KOPT-K1 (cell line): ENCODE data around the gene OVCH1.
"Not testable (repeated sequence)": the region's sequence is repeated elsewhere in the genome, so short reads cannot be mapped to it uniquely, and the experiment has no call there.

ENCODE experiments used
- H3K27ac ChIP-seq: fragments of 200-600 bp; sonication (generic); 2 replicates; pipeline ENCODE4 v1.5.1; 2016; ENCODE audit warnings: antibody characterized with exemption, mild to moderate bottlenecking, low read depth, low read length; ENCODE audit not compliant: poor library complexity, severe bottlenecking
- H3K36me3 ChIP-seq: fragments of 200-600 bp; sonication (generic); 2 replicates; pipeline ENCODE4 v1.5.1; 2017; ENCODE audit warnings: antibody characterized with exemption, mild to moderate bottlenecking, low read length, moderate library complexity; ENCODE audit not compliant: insufficient read depth
- H3K9me3 ChIP-seq: fragments of 200-600 bp; sonication (generic); 2 replicates; pipeline ENCODE4 v1.5.1; 2017; ENCODE audit warnings: antibody characterized with exemption, low read length, mild to moderate bottlenecking; ENCODE audit not compliant: insufficient read depth, poor library complexity, severe bottlenecking

OVCH1 gene

DNA sequence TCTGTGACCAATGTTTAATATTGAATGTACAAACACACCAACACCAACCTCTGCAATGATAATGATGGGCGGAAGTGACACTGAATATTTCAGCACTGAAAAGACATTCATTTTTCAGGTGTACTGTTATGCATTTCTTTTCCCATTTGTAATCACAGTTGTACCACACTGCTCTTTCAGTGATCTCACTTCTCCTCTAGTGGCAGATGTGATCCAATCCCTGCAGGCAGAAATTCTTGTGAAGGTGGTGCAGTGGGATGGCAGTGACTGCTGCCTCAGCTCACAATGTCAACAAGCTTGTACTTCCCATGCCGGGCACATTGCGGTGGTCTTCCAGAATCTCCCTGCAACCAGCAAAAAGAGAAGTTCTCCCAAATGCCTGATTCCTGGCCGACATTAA, 93.5 kb downstream of the OVCH1 start:
- Histone ChIP-seq H3K36me3 (no peaks in the 10 kb centered on the region), H3K9me3 (no peaks in the 10 kb centered on the region), H3K27ac (no peak overlapping the region)

DNA sequence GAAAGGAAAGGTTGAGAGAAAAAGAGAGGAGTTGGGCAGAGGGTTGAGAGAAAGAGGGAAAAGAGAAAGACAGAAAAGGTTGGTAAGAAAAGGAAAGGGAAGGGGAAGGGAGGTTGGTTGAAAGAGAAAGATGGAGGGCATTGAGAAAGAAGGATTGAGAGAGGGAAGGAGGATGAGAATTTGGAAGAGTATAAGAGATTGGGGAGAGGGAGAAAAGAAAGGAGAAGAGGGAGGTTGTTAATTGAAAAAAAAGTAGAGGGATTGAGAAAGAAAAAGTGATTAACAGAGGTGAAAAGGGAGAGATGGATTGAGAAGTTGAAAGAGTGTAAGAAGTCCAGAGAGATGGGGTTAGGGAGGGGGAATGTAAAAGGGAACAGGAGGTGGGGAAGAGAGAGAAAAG, 95.0 kb downstream of the OVCH1 start:
- H3K36me3 ChIP-seq, result no peaks in the 10 kb centered on the region

DNA sequence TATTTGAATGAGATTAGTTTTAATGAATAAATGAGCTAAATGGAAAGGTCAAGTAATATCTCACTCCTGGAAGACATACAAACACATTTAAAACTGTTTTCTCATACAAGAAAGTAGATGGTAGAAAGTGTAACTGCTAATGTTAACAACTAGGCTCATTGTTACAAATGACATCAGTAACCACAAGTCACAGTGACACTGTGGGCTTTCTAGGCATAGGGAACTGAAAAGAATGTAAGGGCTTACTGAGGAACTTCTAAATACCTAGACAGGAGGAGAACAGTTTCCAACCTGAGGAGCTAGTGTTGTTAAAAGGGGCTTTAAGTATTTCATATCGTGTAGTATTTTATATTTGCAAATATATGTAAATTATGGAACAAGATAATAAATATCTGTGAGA, 99.0 kb downstream of the OVCH1 start:
- no peaks in the 10 kb centered on the region for H3K36me3 ChIP-seq
- H3K27ac ChIP-seq, result no peak overlapping the region
- no peaks in the 10 kb centered on the region for H3K9me3 ChIP-seq

More for the DNA sequence above, 95.0 kb downstream of the OVCH1 start:
- no peaks in the 10 kb centered on the region for H3K9me3 ChIP-seq
- no peak overlapping the region for H3K27ac ChIP-seq

DNA sequence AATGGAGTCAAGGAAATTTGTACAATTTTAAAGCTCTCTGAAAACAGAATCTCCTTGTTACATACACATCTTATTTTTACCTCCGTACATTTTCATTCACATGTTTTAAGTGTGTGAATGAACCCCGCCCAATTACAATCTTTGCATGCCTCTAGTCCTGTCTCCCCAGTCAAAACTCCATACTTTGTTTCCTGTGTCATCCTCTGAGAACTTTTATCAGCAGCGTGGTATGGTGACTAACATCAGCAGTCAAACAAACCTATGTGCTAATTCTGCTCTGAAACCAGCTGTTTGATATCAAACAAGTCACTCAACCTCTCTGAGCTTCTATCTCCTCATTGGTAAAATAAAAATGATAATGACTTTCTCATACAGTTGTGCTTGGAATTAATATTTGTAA, 100.7 kb downstream of the OVCH1 start:
- H3K27ac ChIP-seq, result no peak overlapping the region

DNA sequence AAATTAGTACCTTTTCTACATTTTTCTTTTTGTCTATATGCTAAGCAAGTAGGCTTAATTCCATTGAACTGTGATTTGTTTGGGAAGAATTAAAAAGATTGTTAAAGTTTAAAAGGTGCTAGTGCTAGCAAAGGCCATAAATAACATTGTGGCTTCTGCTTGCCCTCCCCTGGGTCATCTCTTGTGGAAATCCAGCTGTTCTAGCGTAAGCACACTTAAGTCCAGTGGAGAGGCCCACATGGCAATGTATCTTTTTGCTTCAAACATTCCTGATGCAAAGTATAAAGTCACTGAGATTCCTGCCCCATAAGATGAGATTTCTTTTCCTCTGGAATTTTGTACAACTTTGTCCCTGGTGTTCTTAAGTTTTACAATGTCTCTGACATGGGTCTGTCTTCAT, 102.1 kb downstream of the OVCH1 start:
- Histone ChIP-seq H3K27ac (no peak overlapping the region), H3K9me3 (no peaks in the 10 kb centered on the region), H3K36me3 (no peaks in the 10 kb centered on the region)

More for the DNA sequence above, 100.7 kb downstream of the OVCH1 start:
- no peaks in the 10 kb centered on the region for H3K9me3 ChIP-seq
- H3K36me3 ChIP-seq, result no peaks in the 10 kb centered on the region

DNA sequence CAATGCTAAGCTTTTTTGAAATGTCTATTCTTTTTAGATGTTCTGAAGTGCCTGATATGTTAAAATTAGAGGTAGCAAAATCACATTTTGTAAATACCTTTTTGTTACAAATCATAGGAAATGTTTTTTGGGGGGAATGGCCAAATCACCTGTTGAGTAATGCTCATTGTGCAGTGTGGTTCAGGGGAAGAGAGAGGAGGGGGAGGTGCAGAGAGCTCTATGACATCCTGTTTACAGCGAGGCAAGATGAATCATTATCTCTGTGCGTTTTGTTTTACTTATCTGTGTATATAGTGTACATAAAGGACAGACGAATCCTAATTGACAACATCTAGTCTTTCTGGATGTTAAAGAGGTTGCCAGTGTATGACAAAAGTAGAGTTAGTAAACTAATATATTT, 107.1 kb downstream of the OVCH1 start:
- H3K9me3 ChIP-seq, H3K36me3 ChIP-seq, H3K27ac ChIP-seq: not testable (repeated sequence)

DNA sequence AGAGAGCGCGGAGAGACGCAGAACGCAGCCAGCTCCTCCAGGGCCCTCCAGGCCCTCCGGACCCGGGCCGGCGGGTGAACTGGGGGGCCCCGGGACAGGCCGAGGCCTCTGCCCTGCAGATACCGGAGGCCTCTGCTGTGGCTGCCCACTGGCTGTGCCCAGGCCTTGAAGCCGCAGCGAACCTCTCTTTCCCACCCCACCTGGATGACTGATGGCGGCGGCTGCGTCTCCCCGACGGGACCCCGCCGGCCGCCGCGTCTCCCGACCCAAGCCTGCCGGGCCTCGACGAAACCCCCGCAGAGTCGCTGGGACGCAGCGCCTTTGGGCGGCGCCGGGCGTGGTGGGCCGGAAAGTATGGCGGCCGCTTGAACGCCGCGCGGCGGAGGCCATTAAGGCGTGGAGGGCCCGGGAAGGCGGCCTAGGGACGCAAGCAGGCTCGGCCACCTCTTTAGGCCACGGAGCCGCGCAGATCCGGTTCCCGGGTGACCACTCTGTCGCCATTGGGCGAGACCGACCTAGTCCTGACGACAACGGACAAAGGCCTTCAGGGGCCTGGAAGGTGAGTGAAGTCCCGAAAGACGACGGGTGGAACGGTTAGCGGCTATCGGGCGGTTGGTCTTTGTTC, 108.1 kb downstream of the OVCH1 start:
- no peak overlapping the region for H3K27ac ChIP-seq
- H3K36me3 ChIP-seq, result no peaks in the 10 kb centered on the region
- no peaks in the 10 kb centered on the region for H3K9me3 ChIP-seq

DNA sequence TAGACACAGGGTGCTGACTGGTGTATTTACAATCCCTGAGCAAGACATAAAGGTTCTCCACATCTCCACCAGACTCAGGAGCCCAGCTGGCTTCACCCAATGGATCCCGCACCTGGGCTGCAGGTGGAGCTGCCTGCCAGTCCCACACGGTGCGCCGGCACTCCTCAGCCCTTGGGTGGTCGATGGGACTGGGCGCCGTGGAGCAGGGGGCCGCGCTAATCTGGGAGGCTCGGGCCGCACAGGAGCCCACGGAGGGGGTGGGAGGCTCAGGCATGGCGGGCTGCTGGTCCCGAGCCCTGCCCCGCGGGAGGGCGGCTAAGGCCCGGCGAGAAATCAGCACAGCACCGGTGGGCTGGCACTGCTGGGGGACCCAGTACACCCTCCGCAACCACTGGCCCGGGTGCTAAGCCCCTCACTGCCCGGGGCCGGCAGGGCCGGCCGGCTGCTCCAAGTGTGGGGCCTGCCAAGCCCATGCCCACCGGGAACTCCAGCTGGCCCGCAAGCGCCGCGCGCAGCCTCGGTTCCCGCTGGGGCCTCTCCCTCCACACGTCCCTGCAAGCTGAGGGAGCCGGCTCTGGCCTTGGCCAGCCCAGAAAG, 111.3 kb downstream of the OVCH1 start:
- not testable (repeated sequence) for H3K9me3 ChIP-seq, H3K27ac ChIP-seq, H3K36me3 ChIP-seq

DNA sequence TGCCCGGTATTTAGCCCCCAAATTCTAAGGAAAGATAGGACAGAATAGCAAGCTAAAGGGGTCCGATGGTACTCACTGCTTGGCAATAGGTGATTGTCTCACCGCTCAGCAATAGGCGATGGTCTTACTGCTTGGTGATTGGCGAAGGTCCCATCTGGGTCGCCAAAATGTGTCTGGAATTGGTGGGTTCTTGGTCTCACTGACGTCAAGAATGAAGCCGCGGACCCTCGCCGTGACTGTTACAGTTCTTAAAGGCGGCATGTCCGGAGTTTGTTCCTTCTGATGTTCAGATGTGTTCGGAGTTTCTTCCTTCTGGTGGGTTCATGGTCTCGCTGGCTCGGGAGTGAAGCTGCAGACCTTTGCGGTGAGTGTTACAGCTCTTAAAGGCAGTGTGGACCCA, 112.3 kb downstream of the OVCH1 start:
- H3K27ac ChIP-seq, H3K36me3 ChIP-seq, H3K9me3 ChIP-seq: not testable (repeated sequence)

DNA sequence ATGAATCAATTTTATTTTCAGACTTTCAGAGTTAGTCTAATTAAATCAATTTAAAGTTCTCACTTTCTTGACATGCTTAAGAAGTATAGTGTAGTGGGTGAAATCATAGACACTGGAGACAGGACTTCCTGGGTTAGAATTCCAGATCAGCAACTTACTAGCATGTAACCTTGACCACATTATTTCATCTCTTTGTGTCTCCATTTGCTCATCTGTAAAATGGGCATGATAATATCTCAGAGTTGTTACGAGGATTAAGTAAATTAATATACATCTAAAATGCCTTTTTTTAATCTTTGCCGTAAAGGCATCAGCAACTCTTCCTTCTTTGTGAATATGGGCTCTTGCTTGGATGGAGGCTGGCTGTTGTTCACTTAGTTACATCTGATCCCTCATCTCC, 115.2 kb downstream of the OVCH1 start:
- Histone ChIP-seq H3K27ac (no peak overlapping the region), H3K9me3 (peaks cover 3% of the 10 kb centered on the region), H3K36me3 (peaks cover 10% of the 10 kb centered on the region)

DNA sequence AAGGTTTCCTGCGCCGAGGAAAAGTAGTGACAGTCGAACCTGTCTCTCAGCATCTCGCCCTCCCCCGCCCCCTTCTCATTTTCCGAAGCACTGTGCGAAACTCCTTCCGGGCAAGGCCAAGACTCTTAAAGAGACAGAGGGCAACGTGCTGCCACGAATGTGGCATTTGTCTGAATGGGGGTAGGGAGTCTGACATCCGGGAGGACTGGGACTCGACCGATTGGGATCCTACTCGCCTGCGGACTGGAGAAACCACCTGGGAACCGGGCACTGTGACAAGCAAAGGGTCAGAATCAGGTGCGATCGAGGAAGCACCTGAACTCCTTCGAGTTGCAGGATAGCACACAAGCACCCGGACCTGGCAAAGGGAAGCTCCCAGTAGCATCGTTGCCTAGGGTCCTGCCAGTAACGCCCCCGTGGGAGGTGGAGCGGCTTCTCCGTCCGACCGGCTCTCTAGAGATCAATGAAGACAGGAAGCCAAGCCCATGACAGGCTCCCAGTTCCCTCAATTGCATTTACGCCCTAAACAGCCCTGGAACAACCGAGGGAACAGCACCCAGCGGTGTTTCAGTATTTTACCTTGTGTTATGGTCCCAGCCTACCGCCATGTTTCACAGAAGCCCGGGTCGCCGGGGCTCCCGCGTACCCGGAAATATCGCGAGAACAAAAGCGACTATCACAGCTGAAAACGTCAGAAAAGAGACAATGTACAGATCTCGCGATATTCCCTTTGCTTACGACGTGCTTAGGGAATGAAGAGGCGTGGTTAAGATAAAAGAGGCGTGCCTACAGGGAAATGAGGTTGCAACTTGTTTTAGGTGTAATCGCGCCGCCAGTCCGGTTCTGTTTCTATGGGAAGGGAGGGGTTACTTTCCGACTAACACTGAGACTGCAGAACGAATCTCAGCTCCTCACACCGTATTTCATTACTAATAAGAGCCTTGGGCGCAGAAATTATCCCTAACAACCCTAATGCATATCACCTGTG, 116.7 kb downstream of the OVCH1 start, which contains the start of gene ERGIC2:
Gene ERGIC2 (minus strand): TSS at position 637 of the 988 bp plus-strand sequence. CDS start 9,539 bp downstream, outside the sequence.
- Histone ChIP-seq H3K27ac (peak within 1 kb of the TSS; percentile 89), H3K36me3 (peaks cover 19% of the 10 kb centered on the region)

More for the DNA sequence above, 116.7 kb downstream of the OVCH1 start, which contains the start of gene ERGIC2:
- peaks cover 7% of the 10 kb centered on the region for H3K9me3 ChIP-seq
